Panc1 (cell line): ENCODE measurements around the gene GARRE1. TPM values are rescaled to one million over a fixed set of nuclear protein-coding genes. Genes with fewer than 3 reads are reported as not detected.

ENCODE experiments used
- ATAC-seq: fragments of 200-7000 bp; cut with Tn5 transposase; 2 replicates; pipeline ENCODE4 v1.9.1; 2020; ENCODE audit warnings: mild to moderate bottlenecking, moderate library complexity
- BruUV-seq: library from RNA; stranded (reverse); fragments of 400-500 nt; replicated peaks from 2 replicates; lab custom pipeline; 2021; lab: Mats Ljungman, UMichigan
- CTCF ChIA-PET: fragments of 300-600 bp; sonication (Branson Sonifier 250); formaldehyde crosslinking; loops from one replicate; lab custom pipeline; 2022; ENCODE audit warnings: antibody characterized with exemption; lab: Charles Lee
- POLR2A ChIA-PET: fragments of 300-600 bp; sonication (Branson Sonifier 250); formaldehyde crosslinking; loops from one replicate; lab custom pipeline; 2022; ENCODE audit warnings: antibody characterized with exemption; lab: Charles Lee
- DNase-seq: peaks from one replicate; pipeline ENCODE4 v3.0.0-alpha.2; 2010; ENCODE audit warnings: low read depth, low spot score
- H3K27ac ChIP-seq: 2 replicates; pipeline ENCODE4 v1.5.1; 2011; ENCODE audit warnings: mild to moderate bottlenecking, low read length, inconsistent platforms
- H3K27me3 ChIP-seq: fragments of 200-500 bp; sonication (Bioruptor generic); 2 replicates; pipeline ENCODE4 v1.6.0; 2014; ENCODE audit warnings: low read length, inconsistent platforms; ENCODE audit not compliant: control insufficient read depth, insufficient read depth
- H3K36me3 ChIP-seq: fragments of 200-500 bp; sonication (Bioruptor generic); 2 replicates; pipeline ENCODE4 v1.5.1; 2014; ENCODE audit warnings: inconsistent platforms, mild to moderate bottlenecking, low read length, moderate library complexity; ENCODE audit not compliant: control insufficient read depth, insufficient read depth
- H3K4me1 ChIP-seq: 2 replicates; pipeline ENCODE4 v1.5.1; 2011; ENCODE audit warnings: inconsistent platforms, mild to moderate bottlenecking, low read length, moderate library complexity; ENCODE audit not compliant: control insufficient read depth, insufficient read depth
- H3K4me3 ChIP-seq, 2 experiments: 2 replicates each; pipeline ENCODE4 v1.5.1; 2011 to 2012; ENCODE audit warnings: low read depth in 2 of 2, low read length in 2 of 2, mild to moderate bottlenecking in 2 of 2, inconsistent platforms in 1 of 2, moderate library complexity in 1 of 2
- H3K9me3 ChIP-seq: fragments of 200-500 bp; sonication (Bioruptor generic); 2 replicates; pipeline ENCODE4 v1.5.1; 2014; ENCODE audit warnings: low read depth, mild to moderate bottlenecking, inconsistent platforms, low read length, moderate library complexity; ENCODE audit not compliant: control insufficient read depth, insufficient read depth
- CTCF ChIP-seq: fragments of 450-650 bp; IDR thresholded peaks from 2 replicates; pipeline ENCODE4 v1.5.1; 2017; ENCODE audit warnings: mild to moderate bottlenecking
- POLR2AphosphoS5 ChIP-seq: IDR thresholded peaks from 2 replicates; pipeline ENCODE4 v1.6.1; 2012; ENCODE audit warnings: mild to moderate bottlenecking, low read depth, low read length, moderate library complexity
- REST ChIP-seq, 2 experiments: IDR thresholded peaks; 2 replicates each; pipeline ENCODE4 v1.6.1; 2011 to 2012; ENCODE audit warnings: low read depth in 2 of 2, control low read depth in 1 of 2, low read length in 1 of 2, mild to moderate bottlenecking in 1 of 2, moderate library complexity in 1 of 2; ENCODE audit not compliant: insufficient read depth in 1 of 2
- SIN3A ChIP-seq: IDR thresholded peaks from 2 replicates; pipeline ENCODE4 v1.6.1; 2012; ENCODE audit warnings: low read depth, mild to moderate bottlenecking, low read length, moderate library complexity, borderline replicate concordance; ENCODE audit not compliant: insufficient read depth
- TCF7L2 ChIP-seq: IDR thresholded peaks from 2 replicates; pipeline ENCODE4 v1.6.1; 2011; ENCODE audit warnings: mild to moderate bottlenecking, low read depth, low read length, inconsistent platforms
- in situ Hi-C: cut with HindIII; loops from 2 replicates; pipeline ENCODE4 v1.10.0; 2016; ENCODE audit warnings: low sequenced_read_pairs, low pct_unique_long_range_greater_than_20kb
- intact Hi-C: fragments of 100-400 bp; cut with micrococcal nuclease; formaldehyde crosslinking; loops from one replicate; pipeline ENCODE4 v1.10.0; 2022; ENCODE audit not compliant: unreplicated experiment
- total RNA-seq: library from RNA; stranded (reverse); gene quantifications from one replicate; pipeline ENCODE4 v1.2.1, GENCODE V29; 2021; ENCODE audit not compliant: unreplicated experiment

The GARRE1 gene
- total RNA-seq, 1 experiment from 2014 or later, result 19.7 TPM

DNA sequence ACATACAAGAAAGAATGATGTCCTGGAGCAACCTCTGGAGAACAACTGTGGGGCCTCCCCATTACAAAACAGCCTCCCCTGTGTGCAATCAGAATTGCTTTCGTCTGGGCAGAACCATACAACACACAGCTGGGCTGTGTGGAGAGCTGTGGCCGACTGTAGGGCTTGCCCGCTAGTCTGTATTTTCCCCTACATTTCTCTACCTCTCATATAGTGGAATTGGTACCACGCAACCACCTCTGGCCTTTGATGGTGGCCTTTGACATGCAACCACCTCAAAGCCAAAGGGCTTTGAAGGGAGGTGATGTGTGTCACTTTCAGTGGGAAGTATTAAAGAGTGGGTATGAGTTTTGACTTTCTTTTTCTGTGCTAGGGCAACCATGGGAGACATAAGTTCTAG lies 34.0 kb downstream of the GARRE1 start:
- POLR2A ChIA-PET, result no interaction called here
- no peak for ATAC-seq
- no TSS peak for BruUV-seq

GRCh38 chr19:34291235-34291634 lies 36.9 kb downstream of the GARRE1 start:
- Histone ChIP-seq H3K27ac (no peak overlapping the region), H3K4me3 (no peak overlapping the region), H3K27me3 (no peaks in the 10 kb centered on the region), H3K9me3 (no peaks in the 10 kb centered on the region), H3K36me3 (no peaks in the 10 kb centered on the region), H3K4me1 (no peaks in the 10 kb centered on the region)
- intact Hi-C loops, result no loop called here
- ATAC-seq, result no peak
- ChIA-PET CTCF (no interaction called here), POLR2A (no interaction called here)
- BruUV-seq, result no TSS peak
- no peak for TF ChIP-seq SIN3A
- no peak for TF ChIP-seq CTCF
- TF ChIP-seq POLR2AphosphoS5, result no peak
- in situ Hi-C loops, result no loop called here
- DNase-seq, result no peak

More for the DNA sequence above, 34.0 kb downstream of the GARRE1 start:
- Histone ChIP-seq H3K4me3 (no peak overlapping the region), H3K27me3 (no peaks in the 10 kb centered on the region), H3K27ac (no peak overlapping the region), H3K4me1 (no peaks in the 10 kb centered on the region), H3K9me3 (no peaks in the 10 kb centered on the region), H3K36me3 (no peaks in the 10 kb centered on the region)
- intact Hi-C loops (no loop called here), in situ Hi-C loops (no loop called here)
- CTCF ChIA-PET, result no interaction called here
- TF ChIP-seq POLR2AphosphoS5 (no peak), SIN3A (no peak), REST (IDR thresholded peaks at IDR 0.05; ENCODE audit: insufficient read depth in 1 of 2, low read depth in 2 of 2, low read length in 1 of 2) (no peak), CTCF (no peak), TCF7L2 (no peak)
- no peak for DNase-seq
